OCI-LY3 (cell line): ENCODE results near the gene PWWP3B.

Source experiments
- CTCF ChIP-seq: fragments of 200-600, 300-600 bp; sonication (generic); IDR thresholded peaks from 2 replicates; pipeline ENCODE4 v1.5.1; 2014; ENCODE audit warnings: antibody characterized with exemption, low read length, low read depth
- EZH2phosphoT487 ChIP-seq: fragments of 200-600 bp; shearing (Covaris generic); IDR thresholded peaks from 2 replicates; pipeline ENCODE4 v1.6.1; 2018; ENCODE audit warnings: antibody characterized with exemption, mixed run types, low read depth

GRCh38 chrX:106201502-106202178 lies 33.5 kb downstream of the PWWP3B start:
- TF ChIP-seq CTCF (no peak), EZH2phosphoT487 (no peak)
